ENCODE measurements around the gene DNAAF1. TPM values are rescaled to one million over a fixed set of nuclear protein-coding genes. Genes with fewer than 3 reads are reported as not detected.
"Not testable (repeated sequence)": the region's sequence is repeated elsewhere in the genome, so short reads cannot be mapped to it uniquely, and the experiment has no call there.

Gene DNAAF1
- total RNA-seq, 1 experiment from 2014 or later = not detected

- DNase-seq (ENCODE audit: low read depth) = no peak
These were observed 37.8 kb downstream of the DNAAF1 start for GRCh38 chr16:84182680-84183571.

GRCh38 chr16:84183572-84183875, 38.4 kb downstream of the DNAAF1 start:
- DNase-seq (ENCODE audit: low read depth) = no peak

- DNase-seq (ENCODE audit: low read depth) = no peak
These were observed 38.9 kb downstream of the DNAAF1 start for GRCh38 chr16:84183911-84184591.

GRCh38 chr16:84184775-84185174, 39.7 kb downstream of the DNAAF1 start:
- no peak for DNase-seq (ENCODE audit: low read depth)

- DNase-seq (ENCODE audit: low read depth) = peak; percentile 89
These were observed 41.8 kb downstream of the DNAAF1 start, which contains the start of gene TAF1C for GRCh38 chr16:84186685-84187437. TSS of gene TAF1C (minus strand) at chr16:84187057. CDS start at chr16:84184988, 2,069 bp downstream.

GRCh38 chr16:84190731-84191388, 45.8 kb downstream of the DNAAF1 start, which contains the start of gene ADAD2:
TSS of gene ADAD2 (plus strand) at chr16:84191157. CDS start at chr16:84191231, 74 bp downstream.
- DNase-seq (ENCODE audit: low read depth) = no peak

- DNase-seq (ENCODE audit: low read depth) = no peak
These were observed 46.4 kb downstream of the DNAAF1 start for GRCh38 chr16:84191466-84191865.

- no peak for DNase-seq (ENCODE audit: low read depth)
These were observed 48.4 kb downstream of the DNAAF1 start for GRCh38 chr16:84193480-84193879.

- no peak for DNase-seq (ENCODE audit: low read depth)
These were observed 48.9 kb downstream of the DNAAF1 start for GRCh38 chr16:84194018-84194417.

GRCh38 chr16:84194470-84195200, 49.5 kb downstream of the DNAAF1 start:
- DNase-seq (ENCODE audit: low read depth) = no peak

- no peak for DNase-seq (ENCODE audit: low read depth)
These were observed 50.3 kb downstream of the DNAAF1 start for GRCh38 chr16:84195201-84196093.

GRCh38 chr16:84196101-84196500, 51.0 kb downstream of the DNAAF1 start:
- no peak for DNase-seq (ENCODE audit: low read depth)

GRCh38 chr16:84196727-84197394, 51.8 kb downstream of the DNAAF1 start:
- DNase-seq (ENCODE audit: low read depth) = no peak

GRCh38 chr16:84197466-84198128, 52.5 kb downstream of the DNAAF1 start:
- DNase-seq (ENCODE audit: low read depth) = no peak

- peak; percentile 25 for DNase-seq (ENCODE audit: low read depth)
These were observed 53.3 kb downstream of the DNAAF1 start for GRCh38 chr16:84198401-84198800.

- DNase-seq (ENCODE audit: low read depth) = no peak
These were observed 54.0 kb downstream of the DNAAF1 start for GRCh38 chr16:84199097-84199496.

- no peak for DNase-seq (ENCODE audit: low read depth)
These were observed 54.8 kb downstream of the DNAAF1 start for GRCh38 chr16:84199861-84200260.

- not testable (repeated sequence) for DNase-seq (ENCODE audit: low read depth)
These were observed 59.4 kb downstream of the DNAAF1 start for GRCh38 chr16:84204551-84204950.
